ENCODE measurements around the gene NLRP5.

Gene NLRP5

GRCh38 chr19:56084835-56085536, 98.4 kb downstream of the NLRP5 start:
- H3K4me3 ChIP-seq (IDR thresholded peaks at IDR 0.05; ENCODE audit: insufficient read depth, low read depth, low read length): no peak overlapping the region
- peaks cover 10% of the 10 kb centered on the region for H3K79me2 ChIP-seq (ENCODE audit: insufficient read depth, low read depth)
- no peak overlapping the region for H3K9ac ChIP-seq
- H3K4me2 ChIP-seq: no peak overlapping the region
- H4K20me1 ChIP-seq (ENCODE audit: insufficient read depth): no peaks in the 10 kb centered on the region; the same call in 1 of the 2 replicates
- no peaks in the 10 kb centered on the region for H3K27me3 ChIP-seq (ENCODE audit: insufficient read depth, low read depth)
- TF ChIP-seq, protein P1, sequence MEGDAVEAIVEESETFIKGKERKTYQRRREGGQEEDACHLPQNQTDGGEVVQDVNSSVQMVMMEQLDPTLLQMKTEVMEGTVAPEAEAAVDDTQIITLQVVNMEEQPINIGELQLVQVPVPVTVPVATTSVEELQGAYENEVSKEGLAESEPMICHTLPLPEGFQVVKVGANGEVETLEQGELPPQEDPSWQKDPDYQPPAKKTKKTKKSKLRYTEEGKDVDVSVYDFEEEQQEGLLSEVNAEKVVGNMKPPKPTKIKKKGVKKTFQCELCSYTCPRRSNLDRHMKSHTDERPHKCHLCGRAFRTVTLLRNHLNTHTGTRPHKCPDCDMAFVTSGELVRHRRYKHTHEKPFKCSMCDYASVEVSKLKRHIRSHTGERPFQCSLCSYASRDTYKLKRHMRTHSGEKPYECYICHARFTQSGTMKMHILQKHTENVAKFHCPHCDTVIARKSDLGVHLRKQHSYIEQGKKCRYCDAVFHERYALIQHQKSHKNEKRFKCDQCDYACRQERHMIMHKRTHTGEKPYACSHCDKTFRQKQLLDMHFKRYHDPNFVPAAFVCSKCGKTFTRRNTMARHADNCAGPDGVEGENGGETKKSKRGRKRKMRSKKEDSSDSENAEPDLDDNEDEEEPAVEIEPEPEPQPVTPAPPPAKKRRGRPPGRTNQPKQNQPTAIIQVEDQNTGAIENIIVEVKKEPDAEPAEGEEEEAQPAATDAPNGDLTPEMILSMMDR (conservative IDR thresholded peaks at IDR 0.05; ENCODE audit: low read depth, low read length): no peak
- H2AFZ ChIP-seq (ENCODE audit: low read depth): no peak overlapping the region
- no peaks in the 10 kb centered on the region for H3K36me3 ChIP-seq (ENCODE audit: insufficient read depth)
- no peaks in the 10 kb centered on the region for H3K4me1 ChIP-seq (ENCODE audit: low read depth, poor library complexity, severe bottlenecking)
- no peak overlapping the region for H3K27ac ChIP-seq

- Histone ChIP-seq H2AFZ (ENCODE audit: low read depth) (no peak overlapping the region), H3K36me3 (ENCODE audit: insufficient read depth) (no peaks in the 10 kb centered on the region), H3K27ac (no peak overlapping the region), H3K79me2 (ENCODE audit: insufficient read depth, low read depth) (peaks cover 17% of the 10 kb centered on the region), H3K9ac (no peak overlapping the region), H3K4me3 (IDR thresholded peaks at IDR 0.05; ENCODE audit: insufficient read depth, low read depth, low read length) (no peak overlapping the region), H4K20me1 (ENCODE audit: insufficient read depth) (peaks cover 1% of the 10 kb centered on the region; the same call in 1 of the 2 replicates), H3K4me2 (no peak overlapping the region), H3K27me3 (ENCODE audit: insufficient read depth, low read depth) (no peaks in the 10 kb centered on the region), H3K4me1 (ENCODE audit: low read depth, poor library complexity, severe bottlenecking) (peaks cover 4% of the 10 kb centered on the region)
- TF ChIP-seq, protein P1 (conservative IDR thresholded peaks at IDR 0.05; ENCODE audit: low read depth, low read length): no peak
Observed at GRCh38 chr19:56085571-56086275, 99.1 kb downstream of the NLRP5 start.

DNA sequence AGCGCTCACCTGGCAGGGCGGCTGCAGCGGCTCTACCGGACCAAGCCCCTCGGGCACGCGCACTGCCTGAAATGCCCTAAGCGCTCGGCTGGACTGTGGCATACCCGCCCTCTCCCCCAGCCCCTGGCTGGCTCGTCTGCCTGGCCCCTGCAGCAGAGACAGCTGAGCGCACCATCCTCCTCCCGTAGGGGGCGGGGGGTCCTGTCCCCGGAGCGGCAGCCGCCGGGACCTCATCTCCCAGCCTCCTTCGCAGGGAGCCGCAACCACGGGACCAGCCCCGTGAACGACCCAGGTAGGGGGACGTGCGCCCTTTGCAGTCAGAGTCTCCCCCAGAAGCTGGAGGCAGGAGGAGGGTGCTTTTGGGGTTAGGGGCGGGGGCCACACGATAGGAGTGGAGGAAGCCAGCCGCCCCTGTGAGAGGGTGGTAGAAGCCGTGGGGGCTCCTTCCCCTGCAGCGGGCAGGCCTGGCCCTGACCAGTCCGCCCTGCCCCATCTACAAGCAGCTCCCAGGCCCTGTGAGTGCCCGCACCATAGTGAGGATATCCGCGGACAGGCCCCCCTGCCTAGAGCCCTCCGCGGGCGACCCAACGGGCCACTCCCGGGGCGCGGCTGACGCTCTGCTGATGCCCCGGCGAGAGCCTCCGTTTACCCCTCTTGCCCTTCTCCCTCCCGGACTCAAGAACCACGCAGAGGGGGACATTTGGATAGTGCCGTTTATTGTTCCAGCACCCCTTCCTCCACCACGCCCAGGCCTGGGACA, 100.3 kb downstream of the NLRP5 start:
- TF ChIP-seq, protein P1 (conservative IDR thresholded peaks at IDR 0.05; ENCODE audit: low read depth, low read length): no peak
- H3K27ac ChIP-seq: no peak overlapping the region
- H3K4me3 ChIP-seq (IDR thresholded peaks at IDR 0.05; ENCODE audit: insufficient read depth, low read depth, low read length): no peak overlapping the region
- H4K20me1 ChIP-seq (ENCODE audit: insufficient read depth): peaks cover 3% of the 10 kb centered on the region; the same call in 1 of the 2 replicates
- H3K4me2 ChIP-seq: no peak overlapping the region
- H3K36me3 ChIP-seq (ENCODE audit: insufficient read depth): no peaks in the 10 kb centered on the region
- peaks cover 23% of the 10 kb centered on the region for H3K79me2 ChIP-seq (ENCODE audit: insufficient read depth, low read depth)
- peaks cover 14% of the 10 kb centered on the region for H3K4me1 ChIP-seq (ENCODE audit: low read depth, poor library complexity, severe bottlenecking)
- no peak overlapping the region for H3K9ac ChIP-seq
- H3K27me3 ChIP-seq (ENCODE audit: insufficient read depth, low read depth): no peaks in the 10 kb centered on the region
- no peak overlapping the region for H2AFZ ChIP-seq (ENCODE audit: low read depth)

GRCh38 chr19:56087647-56088496, 101.3 kb downstream of the NLRP5 start:
- Histone ChIP-seq H3K9ac (no peak overlapping the region), H3K4me3 (IDR thresholded peaks at IDR 0.05; ENCODE audit: insufficient read depth, low read depth, low read length) (no peak overlapping the region), H3K27me3 (ENCODE audit: insufficient read depth, low read depth) (no peaks in the 10 kb centered on the region), H3K4me2 (no peak overlapping the region), H3K36me3 (ENCODE audit: insufficient read depth) (no peaks in the 10 kb centered on the region), H2AFZ (ENCODE audit: low read depth) (no peak overlapping the region), H3K27ac (no peak overlapping the region), H3K79me2 (ENCODE audit: insufficient read depth, low read depth) (peaks cover 23% of the 10 kb centered on the region), H3K4me1 (ENCODE audit: low read depth, poor library complexity, severe bottlenecking) (peaks cover 21% of the 10 kb centered on the region), H4K20me1 (ENCODE audit: insufficient read depth) (peaks cover 3% of the 10 kb centered on the region; the same call in 1 of the 2 replicates)
- TF ChIP-seq, protein P1 (conservative IDR thresholded peaks at IDR 0.05; ENCODE audit: low read depth, low read length): no peak
